HG03060 (cell line): ENCODE measurements around the gene SLC1A3.
A peak's percentile ranks its signal among the peaks of the same experiment; 100 is the strongest.

Experiments
- ATAC-seq: cut with Tn5 transposase; IDR thresholded peaks from one replicate; pipeline ENCODE4 v1.9.1; 2021; ENCODE audit warnings: low read depth, moderate number of reproducible peaks; ENCODE audit not compliant: unreplicated experiment

Gene SLC1A3

DNA sequence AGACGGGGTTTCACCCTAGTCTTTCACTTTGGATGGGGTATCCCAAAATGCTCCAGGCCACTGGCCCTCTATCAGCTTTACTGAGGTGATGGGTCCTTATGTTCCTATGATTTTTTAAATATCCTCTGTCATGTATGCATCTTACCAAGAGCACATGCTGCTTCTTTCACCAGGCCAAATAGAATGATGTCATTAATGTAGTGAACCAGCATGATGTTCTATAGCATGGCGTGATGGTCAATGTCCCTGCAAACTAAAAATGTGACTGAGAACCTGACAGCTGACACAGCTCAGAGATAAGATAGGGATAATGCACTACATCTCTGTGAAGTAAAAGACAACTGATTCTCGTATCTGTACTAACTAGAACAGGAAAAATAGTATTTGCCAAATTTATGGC is 103.6 kb downstream of the SLC1A3 start:
- no peak for ATAC-seq

DNA sequence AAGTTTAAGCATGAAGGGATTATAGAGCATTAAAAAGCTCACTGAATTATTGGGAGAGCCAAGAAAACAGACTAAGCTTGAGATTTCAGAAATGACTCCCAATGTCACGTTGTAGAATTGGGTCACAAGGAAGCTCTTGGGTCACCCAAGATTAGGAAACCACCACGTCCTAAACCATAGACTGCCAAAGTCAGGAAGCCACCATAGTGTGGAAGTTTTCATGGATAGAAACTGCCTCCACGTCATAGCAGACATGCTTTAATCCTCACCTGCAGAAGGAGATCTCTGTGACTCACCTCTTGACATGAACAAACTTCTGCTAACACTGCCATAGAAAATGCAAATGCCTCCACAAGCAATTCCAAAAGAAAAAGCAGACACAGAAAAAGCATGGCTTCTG is 106.3 kb downstream of the SLC1A3 start:
- ATAC-seq = no peak

DNA sequence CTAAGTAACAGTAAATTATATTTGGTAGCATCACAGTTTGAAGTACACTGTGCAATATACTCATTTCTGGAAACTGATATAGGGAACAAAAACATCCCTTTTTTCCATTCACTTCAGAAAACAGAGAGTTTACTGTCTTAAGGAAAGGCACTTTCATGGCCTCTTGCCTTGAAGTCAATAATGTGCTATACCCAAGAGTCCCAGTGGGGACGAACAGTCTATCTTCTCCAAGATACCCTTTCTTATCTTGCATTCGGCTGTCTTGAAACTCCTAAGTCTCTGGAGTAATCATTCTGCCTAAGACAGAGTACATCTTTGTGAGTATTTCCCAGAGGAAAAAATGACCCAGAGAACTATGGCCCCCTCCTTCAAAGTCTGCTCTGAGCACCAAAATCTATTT is 107.1 kb downstream of the SLC1A3 start:
- no peak for ATAC-seq

DNA sequence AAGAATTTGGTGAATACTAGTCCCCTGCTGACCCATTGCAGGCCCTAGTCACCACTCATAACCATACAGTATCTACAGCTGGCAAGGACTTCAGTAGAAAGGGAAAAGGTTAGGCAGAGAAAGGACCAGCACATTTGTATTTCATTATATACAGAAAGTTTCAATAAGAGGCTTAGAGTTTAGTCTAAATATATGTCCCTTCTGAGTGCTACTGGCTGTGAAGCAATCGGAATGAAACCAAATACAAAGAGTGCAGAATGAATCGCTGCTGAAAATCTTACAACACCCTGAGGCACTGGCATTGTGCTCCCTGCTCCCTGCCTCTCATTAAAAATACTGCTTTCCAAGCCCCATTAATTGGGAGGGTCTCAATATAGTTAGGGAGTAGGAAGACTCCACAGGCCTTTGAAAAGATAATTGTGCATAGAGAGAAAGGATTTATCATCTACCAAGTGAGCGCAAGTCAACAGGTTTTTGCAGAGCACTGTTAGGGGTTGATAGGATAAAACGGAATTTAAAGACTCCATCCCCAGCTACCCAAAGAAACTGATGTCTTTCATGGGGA is 110.8 kb downstream of the SLC1A3 start:
- no peak for ATAC-seq

DNA sequence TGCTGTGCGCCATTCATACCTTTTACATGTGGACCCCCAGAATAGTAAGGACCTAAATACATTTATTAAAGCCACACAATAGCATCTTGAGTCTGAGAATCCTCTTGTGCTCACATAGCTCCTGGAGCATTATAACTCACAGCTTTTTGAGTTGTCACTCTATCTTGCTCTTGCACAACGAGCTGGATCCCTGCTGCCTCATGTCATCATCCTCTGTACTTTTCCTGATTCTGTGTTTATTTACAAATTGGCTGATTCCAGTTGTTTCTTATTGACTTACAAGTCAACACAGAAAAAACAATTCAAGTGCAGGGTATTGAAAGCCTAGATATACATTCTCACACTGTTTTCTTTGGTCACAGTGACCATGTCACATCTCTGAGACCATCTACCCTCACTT is 112.9 kb downstream of the SLC1A3 start:
- ATAC-seq = no peak

DNA sequence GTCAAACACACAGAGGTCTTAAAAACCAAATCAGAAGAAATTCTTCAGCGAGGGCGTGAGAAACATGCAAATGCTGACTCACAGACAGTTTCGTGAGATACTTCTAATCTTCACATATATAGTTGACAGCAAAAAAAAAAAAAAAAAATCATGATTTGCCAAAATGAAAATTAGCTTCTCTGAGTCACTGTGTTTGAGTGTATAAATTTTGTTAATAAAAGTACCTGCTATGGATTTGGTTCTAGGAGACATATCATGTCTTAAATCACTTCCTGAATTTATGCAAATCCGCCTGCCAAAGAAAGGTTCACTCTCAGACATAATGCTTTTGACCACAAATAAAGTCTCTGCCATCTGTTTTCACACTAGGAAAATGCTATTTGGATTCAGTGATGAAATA is 114.3 kb downstream of the SLC1A3 start:
- peak; percentile 23 for ATAC-seq

DNA sequence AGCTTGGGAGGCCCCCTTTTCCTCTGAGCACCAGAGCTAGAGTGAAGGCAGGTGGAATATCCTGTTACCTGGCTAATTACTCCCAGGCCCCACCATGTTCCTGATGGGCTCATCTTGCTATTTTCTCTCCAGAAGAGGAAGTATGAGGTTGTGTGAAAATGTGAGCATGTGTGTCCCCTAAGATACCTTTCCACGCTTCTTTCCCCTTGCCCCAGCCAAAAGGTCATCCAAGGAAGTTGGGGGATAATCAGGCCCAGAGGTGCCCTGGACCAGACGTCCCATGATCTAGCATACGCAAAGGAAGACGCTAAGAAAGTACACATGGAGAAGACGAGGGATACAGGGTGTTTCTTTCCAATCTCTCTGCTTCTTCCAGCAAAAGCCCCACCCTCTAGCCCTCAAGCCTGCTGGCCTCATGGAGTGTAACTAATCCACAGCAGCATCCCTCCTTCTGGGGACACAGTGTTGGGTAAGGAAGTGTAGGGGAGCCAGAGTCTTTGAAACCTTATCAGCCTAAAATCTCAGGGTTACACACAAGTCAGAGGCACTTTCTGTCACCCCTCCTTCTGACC is 115.3 kb downstream of the SLC1A3 start:
- no peak for ATAC-seq

DNA sequence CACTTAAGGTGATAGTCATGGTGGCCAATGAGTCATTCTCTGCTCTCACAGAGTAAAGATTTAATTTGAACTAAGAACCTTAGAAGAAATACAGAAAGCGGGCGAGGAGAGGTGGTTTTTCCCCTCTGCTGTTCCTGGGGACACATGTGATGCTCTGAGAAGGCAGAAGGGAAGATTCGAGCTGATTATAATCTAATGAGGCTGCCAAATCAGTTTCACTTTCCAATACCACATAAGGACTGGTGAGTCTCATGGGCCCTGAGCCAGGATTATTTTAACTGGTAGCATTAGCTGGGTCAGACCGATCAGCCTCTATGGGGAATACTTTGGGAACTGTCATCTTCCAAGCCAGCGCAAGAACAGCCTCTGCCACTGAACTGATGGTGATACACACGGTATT is 116.5 kb downstream of the SLC1A3 start:
- no peak for ATAC-seq

DNA sequence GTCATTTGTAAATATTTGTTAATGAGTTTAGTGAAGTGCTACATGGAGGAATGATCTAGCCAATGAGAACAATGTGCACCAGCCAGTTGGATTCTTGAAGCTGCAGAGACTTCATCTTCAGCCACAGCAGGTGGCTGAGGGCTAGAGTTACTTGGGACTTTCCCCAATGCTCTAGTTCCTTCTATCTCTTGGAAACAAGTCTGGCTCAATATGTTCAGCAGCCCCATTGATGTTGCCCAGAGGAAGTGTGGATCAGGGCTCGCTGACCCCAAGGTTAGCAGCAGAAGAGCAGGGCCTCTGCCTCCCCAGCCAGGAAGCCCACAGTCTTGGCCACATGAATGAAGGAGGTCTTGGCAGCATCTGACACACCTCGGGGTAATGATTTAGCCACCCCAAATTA is 117.5 kb downstream of the SLC1A3 start:
- ATAC-seq = peak; percentile 24

DNA sequence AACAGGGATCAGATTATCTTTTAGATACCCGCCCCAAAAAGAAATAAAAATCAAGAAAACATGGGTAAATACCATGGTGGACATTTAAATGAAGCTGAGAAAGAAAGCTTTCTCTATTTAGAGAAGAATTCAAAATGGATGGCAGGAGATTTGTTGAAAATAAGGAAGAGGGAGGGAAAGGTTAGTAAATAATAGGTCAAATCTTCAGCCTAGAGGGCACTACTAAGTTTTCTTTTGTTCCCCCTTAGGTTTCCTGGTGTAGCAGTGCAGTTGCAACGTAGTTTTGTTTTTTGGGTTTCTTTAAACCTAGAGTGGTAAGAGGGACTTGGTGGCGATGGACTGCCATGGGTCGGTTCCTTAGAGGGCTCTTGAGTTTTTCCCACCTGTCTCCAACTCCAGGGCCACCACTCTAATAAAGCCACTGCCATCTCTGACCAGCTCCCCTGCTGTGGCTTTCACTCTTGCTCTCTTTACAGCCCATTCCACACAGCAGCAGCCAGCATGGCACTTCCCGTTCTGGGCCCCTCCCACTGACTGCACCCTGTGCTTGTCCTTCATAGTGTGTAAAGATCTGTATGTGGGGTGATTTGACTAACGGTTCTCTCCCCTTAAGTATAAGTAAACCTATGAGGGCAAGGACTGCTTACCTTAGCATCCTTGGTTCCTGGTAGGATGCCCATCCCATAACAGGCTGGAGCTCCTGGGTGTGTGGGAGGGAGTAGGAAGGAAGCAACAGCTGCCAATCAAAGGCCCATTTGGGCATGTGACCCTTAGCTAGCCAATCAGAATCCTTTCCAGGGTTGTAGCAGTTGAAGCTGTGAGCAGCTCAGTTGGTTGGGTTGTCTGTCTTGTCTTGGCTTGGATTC is 118.3 kb downstream of the SLC1A3 start:
- ATAC-seq = peak; percentile 51

DNA sequence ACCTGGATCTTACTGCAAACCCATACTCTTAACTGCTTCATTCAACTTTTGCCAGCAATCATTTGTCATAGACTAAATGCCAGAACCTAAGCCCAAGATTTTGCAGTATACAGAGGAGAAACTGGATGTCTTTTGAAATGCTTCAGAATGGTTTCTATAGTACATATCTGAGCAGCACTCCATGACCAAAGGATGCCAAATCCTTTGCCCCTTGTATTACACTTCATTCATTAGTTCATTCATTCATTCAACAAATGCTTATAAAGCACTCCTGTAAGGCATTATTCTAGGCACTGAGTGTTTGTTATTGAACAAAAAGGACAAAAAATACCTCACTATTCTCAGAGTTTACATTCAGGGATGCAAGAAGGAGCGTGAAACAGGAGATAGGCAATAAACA is 119.9 kb downstream of the SLC1A3 start:
- no peak for ATAC-seq

DNA sequence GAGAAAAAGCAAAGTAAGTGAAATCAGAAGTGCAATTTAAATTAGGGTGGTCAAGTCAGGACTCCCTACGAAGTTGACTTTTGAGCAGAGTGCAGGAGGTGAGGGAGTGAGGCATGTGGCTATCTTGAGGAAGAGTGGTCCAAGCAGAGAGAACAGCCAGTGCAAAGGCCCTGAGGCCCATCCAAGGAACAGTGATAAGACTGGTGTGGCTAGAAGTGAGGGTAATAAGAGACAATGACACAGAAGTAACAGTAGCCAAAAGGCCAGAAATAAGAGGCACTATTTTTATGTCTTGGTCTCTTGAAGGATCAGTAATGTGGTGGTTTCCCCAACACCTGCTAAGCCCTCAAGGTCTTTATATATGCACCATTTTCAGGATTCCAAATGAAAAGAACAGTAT is 120.4 kb downstream of the SLC1A3 start:
- ATAC-seq = no peak

DNA sequence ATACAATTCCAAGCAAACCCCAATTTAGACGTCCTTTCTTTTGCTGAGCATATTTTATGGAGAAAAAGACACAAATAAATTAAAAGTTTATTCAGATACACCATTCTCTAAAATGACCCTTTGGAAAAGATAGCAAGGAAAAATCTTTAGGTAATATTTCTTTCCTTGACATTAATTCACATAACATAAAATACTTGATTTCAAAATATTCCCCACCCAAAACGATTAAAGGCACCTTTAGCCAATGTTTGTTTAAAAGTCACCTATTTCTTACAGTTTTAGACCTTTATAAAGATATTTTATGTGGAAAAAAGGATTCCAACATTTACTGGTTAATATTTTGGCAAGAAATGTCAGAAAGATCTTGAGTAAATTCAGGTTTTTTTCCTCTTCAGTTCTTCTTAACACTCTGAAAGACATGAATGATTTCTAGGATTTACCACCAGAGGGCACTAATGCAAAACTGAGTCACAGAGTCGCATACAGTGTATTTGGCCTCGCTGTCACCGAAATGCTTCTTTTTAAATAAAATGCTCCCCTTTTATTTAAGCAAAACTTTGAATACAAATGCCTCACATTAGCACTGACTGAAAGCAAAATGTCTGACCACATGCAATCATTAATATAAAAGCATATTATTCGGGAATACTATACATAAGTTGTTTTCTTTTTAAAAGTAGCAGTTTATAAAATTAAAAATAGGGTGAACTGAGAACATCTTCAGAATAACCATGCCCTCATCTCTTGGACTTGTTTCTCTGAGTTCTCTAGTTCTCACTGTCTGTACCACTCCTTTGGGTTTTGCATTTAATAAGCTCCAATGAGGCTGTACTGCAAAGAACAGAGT is 122.5 kb downstream of the SLC1A3 start:
- ATAC-seq = no peak

DNA sequence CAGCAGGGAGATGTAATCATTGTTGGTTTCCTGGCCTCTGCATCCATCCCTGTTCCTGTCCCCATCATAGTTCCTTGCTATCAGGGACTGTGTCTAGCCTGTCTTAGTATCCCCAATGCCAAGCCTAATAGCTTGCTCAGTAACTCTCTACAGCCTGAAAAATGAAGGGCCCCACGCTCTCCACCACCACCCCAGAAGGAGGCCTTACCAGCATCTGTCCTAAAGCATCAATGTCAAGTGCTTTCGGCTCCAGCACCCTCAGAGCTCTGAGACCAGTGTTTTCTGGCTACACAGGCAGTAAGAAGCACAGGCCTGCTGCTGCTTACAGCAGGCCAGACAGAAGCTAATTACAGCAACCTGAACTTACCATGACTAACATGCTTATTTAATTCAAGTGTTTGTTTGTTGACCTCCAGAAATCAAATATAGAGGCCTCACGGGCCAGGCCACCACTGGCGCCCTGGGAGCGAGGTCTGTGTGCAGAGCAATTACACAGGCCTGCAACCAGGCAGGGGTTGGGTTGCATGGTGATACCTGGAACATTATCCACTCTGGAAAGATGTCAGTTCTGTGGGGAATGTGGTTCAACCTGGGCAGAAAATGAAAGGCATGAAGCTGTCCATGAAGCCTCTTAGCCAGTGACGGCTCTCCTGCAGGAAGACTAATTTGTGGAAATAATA is 124.3 kb downstream of the SLC1A3 start:
- no peak for ATAC-seq

DNA sequence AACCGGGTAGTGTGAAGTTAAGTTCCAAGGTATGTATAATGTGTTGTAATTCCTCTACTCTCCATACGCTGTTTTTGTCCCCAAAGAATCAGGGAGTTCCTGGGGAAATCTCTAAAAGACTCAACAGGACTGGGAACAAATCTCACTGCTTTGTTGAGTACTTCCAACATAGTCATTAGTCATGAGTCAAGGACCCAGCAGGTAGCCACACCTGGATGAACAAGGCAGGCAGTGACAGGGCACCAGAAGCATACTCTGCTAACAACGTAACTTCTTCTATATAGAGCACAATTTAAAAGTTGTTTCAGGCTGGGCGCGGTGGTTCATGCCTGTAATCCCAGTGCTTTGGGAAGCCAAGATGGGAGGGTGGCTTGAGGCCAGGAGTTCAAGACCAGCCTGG is 126.8 kb downstream of the SLC1A3 start:
- no peak for ATAC-seq

DNA sequence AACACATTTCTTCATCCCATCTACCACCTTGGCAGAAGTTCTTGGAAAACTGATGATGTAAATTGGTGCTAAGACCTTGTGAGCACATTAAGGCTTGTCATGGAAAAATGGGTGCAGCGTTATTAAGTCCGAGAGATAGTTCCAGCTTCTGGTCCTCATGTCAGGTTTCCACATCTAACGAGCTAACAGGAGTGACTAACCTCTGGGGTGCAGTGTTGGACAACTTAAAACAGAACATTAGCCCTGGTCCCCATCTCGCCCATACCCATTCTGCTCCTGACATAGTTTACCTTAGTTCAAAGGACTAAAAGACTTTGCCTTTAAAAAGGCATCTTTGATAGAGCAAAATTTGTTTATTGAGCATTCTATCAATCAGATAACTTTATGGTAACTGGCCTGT is 128.0 kb downstream of the SLC1A3 start:
- ATAC-seq = no peak

DNA sequence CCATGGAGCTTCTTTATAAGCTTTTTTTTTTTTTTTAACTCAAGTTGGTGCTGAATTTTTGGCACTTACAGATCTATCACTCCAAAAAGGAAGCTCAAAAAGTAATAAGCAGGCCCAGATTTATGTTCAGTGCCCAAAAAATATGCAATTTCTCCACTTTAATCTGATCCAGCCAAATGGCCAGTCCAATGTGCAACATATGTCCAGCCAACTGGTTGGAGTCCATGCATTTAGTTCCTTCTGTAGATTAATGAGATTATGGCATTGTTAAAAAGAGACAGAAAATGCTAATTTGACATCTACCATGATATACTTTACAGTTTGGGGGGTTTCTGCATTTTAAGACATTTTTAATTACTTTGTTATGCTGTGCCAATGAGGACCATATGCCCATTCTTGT is 129.5 kb downstream of the SLC1A3 start:
- no peak for ATAC-seq
